HEK293T (cell line): ENCODE results near the gene VAV1.
A peak's percentile ranks its signal among the peaks of the same experiment; 100 is the strongest.

Experiments
- CTCF ChIA-PET: fragments of 350-600 bp; formaldehyde crosslinking; extraction: SDS; loops from one replicate; lab custom pipeline; 2021; ENCODE audit warnings: antibody characterized with exemption, inconsistent platforms; lab: Yijun Ruan, JAX
- POLR2A ChIA-PET: fragments of 350-600 bp; formaldehyde crosslinking; extraction: SDS; loops from one replicate; lab custom pipeline; 2020; ENCODE audit warnings: antibody characterized with exemption, inconsistent platforms; lab: Yijun Ruan, JAX
- DNase-seq: peaks from one replicate; pipeline ENCODE4 v3.0.0; 2012; ENCODE audit warnings: mixed read lengths; ENCODE audit errors: extremely low spot score
- ARNT ChIP-seq: fragments of 450-650 bp; IDR thresholded peaks from 2 replicates; pipeline ENCODE4 v1.6.1; 2017; ENCODE audit warnings: mild to moderate bottlenecking
- BHLHE40 ChIP-seq: fragments of 450-650 bp; IDR thresholded peaks from 2 replicates; pipeline ENCODE4 v1.6.1; 2016; ENCODE audit warnings: mild to moderate bottlenecking, moderate library complexity, borderline replicate concordance
- CTBP1 ChIP-seq: fragments of 450-650 bp; IDR thresholded peaks from 2 replicates; pipeline ENCODE4 v1.6.1; 2016; ENCODE audit warnings: borderline replicate concordance
- ELF4 ChIP-seq: fragments of 450-650 bp; IDR thresholded peaks from 2 replicates; pipeline ENCODE4 v1.6.1; 2017; ENCODE audit warnings: antibody characterized with exemption
- FOXA1 ChIP-seq: fragments of 450-650 bp; IDR thresholded peaks from 2 replicates; pipeline ENCODE4 v1.6.1; 2016; ENCODE audit warnings: mild to moderate bottlenecking
- FOXK2 ChIP-seq: fragments of 450-650 bp; IDR thresholded peaks from 2 replicates; pipeline ENCODE4 v1.6.1; 2016; ENCODE audit warnings: mild to moderate bottlenecking
- FOXM1 ChIP-seq: fragments of 450-650 bp; IDR thresholded peaks from 2 replicates; pipeline ENCODE4 v1.6.1; 2017; ENCODE audit warnings: mild to moderate bottlenecking, borderline replicate concordance
- HDGF ChIP-seq: fragments of 450-650 bp; IDR thresholded peaks from 2 replicates; pipeline ENCODE4 v1.6.1; 2017; ENCODE audit warnings: antibody characterized with exemption, borderline replicate concordance
- L3MBTL2 ChIP-seq: fragments of 450-650 bp; conservative IDR thresholded peaks from 2 replicates; pipeline ENCODE4 v1.6.1; 2016; ENCODE audit warnings: mild to moderate bottlenecking
- LEF1 ChIP-seq: fragments of 450-650 bp; IDR thresholded peaks from 2 replicates; pipeline ENCODE4 v1.6.1; 2017; ENCODE audit warnings: mild to moderate bottlenecking, borderline replicate concordance
- NFRKB ChIP-seq: fragments of 450-650 bp; IDR thresholded peaks from 2 replicates; pipeline ENCODE4 v1.6.1; 2016; ENCODE audit warnings: mild to moderate bottlenecking, moderate library complexity
- SP1 ChIP-seq: fragments of 450-650 bp; IDR thresholded peaks from 2 replicates; pipeline ENCODE4 v1.6.1; 2017
- SUZ12 ChIP-seq: fragments of 450-650 bp; IDR thresholded peaks from 2 replicates; pipeline ENCODE4 v1.6.1; 2016; ENCODE audit warnings: mild to moderate bottlenecking
- TARDBP ChIP-seq: fragments of 450-650 bp; IDR thresholded peaks from 2 replicates; pipeline ENCODE4 v1.6.1; 2016
- ZNF384 ChIP-seq: fragments of 450-650 bp; IDR thresholded peaks from 2 replicates; pipeline ENCODE4 v1.6.1; 2016
- TF ChIP-seq, protein P1 (sequence below): fragments of 450-650 bp; IDR thresholded peaks from 2 replicates; pipeline ENCODE4 v1.6.1; 2016

VAV1 gene

DNA sequence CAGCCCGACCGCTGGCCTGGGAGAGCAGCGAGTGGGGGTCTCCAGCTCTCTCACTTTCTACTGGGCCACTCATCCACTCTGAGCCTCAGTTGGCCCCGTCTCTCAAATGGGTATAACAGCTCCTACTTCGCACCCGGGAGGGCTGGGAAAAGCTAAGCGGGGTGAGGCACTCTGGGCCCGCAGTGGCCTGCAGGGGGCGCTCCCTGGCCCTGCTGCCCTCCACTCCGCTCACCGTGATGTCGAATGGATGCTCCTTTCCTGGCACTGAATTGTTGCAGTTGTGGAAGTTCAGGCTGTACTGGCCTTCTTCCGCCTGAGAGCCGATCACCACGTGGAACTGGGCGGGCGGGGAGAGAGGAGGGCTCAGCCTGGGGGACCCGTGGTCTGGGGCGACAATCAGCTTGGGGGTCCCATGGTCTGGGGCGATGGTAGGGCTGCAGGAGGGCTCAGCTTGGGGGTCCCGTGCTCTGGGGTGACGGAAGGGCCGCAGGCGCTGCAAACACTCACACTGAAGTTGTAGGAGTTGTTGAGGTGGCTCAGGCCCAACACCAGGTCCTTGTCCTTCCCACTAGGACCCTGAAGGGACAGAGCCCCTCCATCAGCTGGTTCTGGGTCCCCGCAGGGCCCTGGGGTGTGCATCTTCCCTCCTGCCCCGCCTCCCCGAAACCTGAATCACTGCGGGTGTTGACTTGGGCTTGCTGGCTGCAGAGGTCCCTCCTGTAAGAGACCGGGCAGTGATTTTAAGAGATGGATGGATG is 39.0 kb upstream of the VAV1 start:
- ChIA-PET CTCF (no interaction called here), POLR2A (no interaction called here)
- TF ChIP-seq ARNT (no peak), L3MBTL2 (no peak), SP1 (no peak), FOXA1 (no peak), HDGF (no peak), FOXK2 (no peak), SUZ12 (no peak), TARDBP (no peak), ZNF384 (no peak), NFRKB (no peak)
- TF ChIP-seq, protein P1, sequence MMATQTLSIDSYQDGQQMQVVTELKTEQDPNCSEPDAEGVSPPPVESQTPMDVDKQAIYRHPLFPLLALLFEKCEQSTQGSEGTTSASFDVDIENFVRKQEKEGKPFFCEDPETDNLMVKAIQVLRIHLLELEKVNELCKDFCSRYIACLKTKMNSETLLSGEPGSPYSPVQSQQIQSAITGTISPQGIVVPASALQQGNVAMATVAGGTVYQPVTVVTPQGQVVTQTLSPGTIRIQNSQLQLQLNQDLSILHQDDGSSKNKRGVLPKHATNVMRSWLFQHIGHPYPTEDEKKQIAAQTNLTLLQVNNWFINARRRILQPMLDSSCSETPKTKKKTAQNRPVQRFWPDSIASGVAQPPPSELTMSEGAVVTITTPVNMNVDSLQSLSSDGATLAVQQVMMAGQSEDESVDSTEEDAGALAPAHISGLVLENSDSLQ = no peak
- DNase-seq = no peak

DNA sequence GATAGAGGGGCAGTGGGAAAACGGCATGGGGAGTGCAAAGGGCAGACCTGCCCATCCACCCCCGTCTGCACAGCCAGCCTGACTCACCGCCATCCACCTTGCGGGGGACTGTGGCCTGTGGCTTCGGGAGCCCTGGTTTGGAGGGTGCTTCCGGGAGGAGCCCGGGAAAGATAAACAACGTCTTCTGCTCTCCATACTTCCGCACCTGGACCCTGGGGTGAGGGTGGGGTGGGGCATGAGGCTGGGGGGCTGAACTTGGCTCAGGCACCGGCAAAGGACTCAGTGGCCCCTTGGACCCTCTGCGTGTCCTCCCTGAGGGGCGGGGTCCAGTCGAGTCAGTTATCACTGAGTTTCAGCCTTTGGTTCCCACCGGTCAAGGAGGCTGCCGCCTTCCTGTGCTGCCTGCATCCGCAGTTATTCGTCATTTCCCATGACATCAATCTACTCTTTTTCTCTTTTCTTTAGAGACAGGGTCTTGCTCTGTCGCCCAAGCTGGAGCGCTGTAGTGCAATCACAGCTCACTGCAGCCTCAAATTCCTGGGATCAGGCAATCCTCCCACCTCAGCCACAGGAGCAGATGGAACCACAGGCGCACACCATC is 38.3 kb upstream of the VAV1 start:
- DNase-seq = no peak
- POLR2A ChIA-PET = no interaction called here
- CTCF ChIA-PET = no interaction called here
- no peak for TF ChIP-seq BHLHE40

DNA sequence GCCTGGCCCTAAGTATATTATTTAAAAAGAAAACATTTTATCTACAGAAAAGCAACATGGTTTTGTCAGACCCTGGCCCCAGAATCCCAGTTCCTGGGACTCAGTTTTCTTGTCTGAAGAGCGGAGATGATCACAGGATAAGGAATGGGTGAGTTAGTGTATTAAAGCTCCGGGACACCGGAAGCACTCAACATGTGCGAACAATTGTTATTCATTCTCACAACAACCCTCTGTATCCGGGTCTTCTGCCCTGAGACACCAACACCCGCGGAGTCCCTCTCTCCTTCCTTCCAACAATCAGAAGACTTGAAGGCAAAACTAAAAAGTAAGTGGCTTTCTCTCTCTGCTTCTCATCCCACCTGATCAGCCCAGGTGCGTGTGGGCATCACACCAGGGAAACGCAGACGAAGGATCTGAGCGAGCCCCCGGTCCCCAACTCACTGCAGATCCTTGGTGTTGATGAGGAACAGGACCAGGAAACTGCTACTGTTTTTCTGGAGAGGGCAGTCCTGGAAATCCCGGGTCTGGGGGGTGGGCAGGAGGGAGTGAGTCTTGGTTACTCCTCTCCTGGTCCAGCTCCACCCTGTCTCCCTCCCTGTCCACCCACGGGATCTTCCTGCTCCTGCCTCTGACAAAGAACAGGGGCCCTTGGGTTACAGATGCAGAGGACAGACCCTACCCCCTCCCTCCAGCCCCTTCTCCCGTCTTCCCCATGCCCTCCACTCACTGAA is 37.2 kb upstream of the VAV1 start:
- TF ChIP-seq, protein P1 = no peak
- no peak for TF ChIP-seq NFRKB
- TF ChIP-seq FOXM1 = no peak
- TF ChIP-seq ARNT = no peak
- no peak for TF ChIP-seq LEF1
- no peak for TF ChIP-seq L3MBTL2
- no peak for TF ChIP-seq BHLHE40
- no peak for TF ChIP-seq SUZ12
- TF ChIP-seq SP1 = no peak
- no peak for TF ChIP-seq ZNF384
- TF ChIP-seq CTBP1 = no peak
- no peak for TF ChIP-seq FOXA1
- no peak for TF ChIP-seq TARDBP
- no peak for TF ChIP-seq HDGF
- no peak for TF ChIP-seq ELF4
- no peak for TF ChIP-seq FOXK2
- CTCF ChIA-PET = no interaction called here
- POLR2A ChIA-PET = interaction anchor here (1.4 kb wide), 1 partner anchor 32 kb away, joined by 3 read pairs; no protein-coding TSS in a partner anchor

DNA sequence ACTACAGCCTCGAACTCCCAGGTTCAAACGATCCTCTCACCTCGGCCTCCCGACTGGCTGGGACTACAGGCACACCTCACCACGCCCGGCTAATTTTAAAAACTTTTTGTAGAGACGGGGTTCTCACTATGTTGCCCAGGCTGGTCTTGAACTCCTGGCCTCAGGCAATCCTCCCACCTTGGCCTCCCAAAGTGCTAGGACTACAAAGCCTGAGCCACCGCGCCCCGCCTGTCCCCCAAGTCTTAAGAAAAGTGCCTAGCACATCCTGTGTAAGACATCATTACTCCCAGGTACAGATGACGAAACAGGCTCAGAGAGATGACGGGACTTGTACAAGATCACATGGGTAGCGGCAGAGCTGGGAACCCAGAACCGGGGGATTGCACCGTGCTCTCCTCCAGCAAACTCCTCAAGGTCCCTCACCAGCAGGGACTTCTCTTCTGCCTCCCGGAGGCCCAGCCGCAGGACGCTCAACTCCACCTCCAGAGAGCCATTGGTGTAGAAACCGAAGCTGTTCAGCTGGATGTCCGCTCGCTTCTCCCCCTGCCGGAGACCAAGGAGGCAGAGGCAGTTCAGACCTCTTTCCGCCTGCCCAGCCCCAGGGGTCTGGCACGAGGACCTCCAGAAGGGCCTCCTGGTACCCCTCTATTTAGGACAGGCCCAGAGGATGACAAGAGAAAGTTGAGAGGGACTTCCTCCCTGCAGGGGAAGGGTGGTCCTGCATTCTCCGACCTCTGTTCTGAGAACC is 36.2 kb upstream of the VAV1 start:
- TF ChIP-seq L3MBTL2 (peak; percentile 75), ARNT (no peak)
- ChIA-PET POLR2A (interaction anchor here (0.6 to 1.4 kb wide), 6 partner anchors 9 to 277 kb away, joined by 3 to 5 read pairs (median 4); partner anchors contain the start of gene SLC25A23), CTCF (interaction anchor here (0.6 kb wide), 1 partner anchor 216 kb away, joined by 6 read pairs; no protein-coding TSS in a partner anchor)
- DNase-seq = peak; percentile 68

More for the DNA sequence above, 37.2 kb upstream of the VAV1 start:
- DNase-seq = no peak

DNA sequence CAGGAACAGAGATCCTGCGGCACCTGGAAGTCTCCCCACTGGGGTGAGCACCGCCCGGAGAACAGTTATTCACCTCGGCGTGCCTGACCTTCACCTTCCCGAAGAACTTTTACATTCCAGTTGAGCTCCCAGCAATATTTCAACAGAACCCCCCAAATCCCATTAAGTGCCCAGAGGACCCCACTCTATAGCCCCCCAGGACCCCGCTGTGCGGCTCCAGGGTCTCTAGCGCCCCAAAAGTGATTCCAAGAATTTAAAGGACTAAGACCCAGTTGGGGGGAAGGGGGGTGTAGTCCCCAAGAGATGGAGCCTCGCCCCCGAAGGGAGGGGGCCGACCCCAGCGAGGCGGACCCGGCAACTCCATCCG is 35.6 kb upstream of the VAV1 start:
- ChIA-PET CTCF (interaction anchor here (0.6 kb wide), 2 partner anchors 46 to 1464 kb away, joined by 3 read pairs; no protein-coding TSS in a partner anchor), POLR2A (interaction anchor here (0.6 to 1.8 kb wide), 9 partner anchors 8 to 278 kb away, joined by 3 to 5 read pairs (median 4); partner anchors contain the start of gene SLC25A23)
- DNase-seq = no peak
- TF ChIP-seq TARDBP (no peak), L3MBTL2 (no peak), NFRKB (no peak), SUZ12 (no peak), FOXA1 (no peak), SP1 (no peak), FOXM1 (no peak), ELF4 (no peak), CTBP1 (no peak), ARNT (no peak), ZNF384 (no peak), HDGF (no peak), BHLHE40 (no peak)
